Astrocyte (in vitro differentiated cells and primary cell): ENCODE measurements around the gene IGFBPL1. TPM values are rescaled to one million over a fixed set of nuclear protein-coding genes. Genes with fewer than 3 reads are reported as not detected.
A peak's percentile ranks its signal among the peaks of the same experiment; 100 is the strongest.

Source experiments
- DNase-seq: peaks from one replicate; pipeline ENCODE4 v3.0.0-alpha.2; 2010; ENCODE audit warnings: low read depth
- FAIRE-seq: peaks from 2 replicates; lab custom pipeline; 2011; peaks lifted over from hg19 to GRCh38; lab: Jason Lieb, UNC
- H2AFZ ChIP-seq: 2 replicates; pipeline ENCODE4 v1.6.0; 2012; ENCODE audit warnings: low read depth, low read length, inconsistent platforms
- H3K27ac ChIP-seq: 2 replicates; pipeline ENCODE4 v1.5.1; 2011; ENCODE audit warnings: low read depth, low read length, inconsistent platforms
- H3K27me3 ChIP-seq: 2 replicates; pipeline ENCODE4 v1.6.0; 2011; ENCODE audit warnings: low read length, inconsistent platforms; ENCODE audit not compliant: insufficient read depth
- H3K36me3 ChIP-seq: 2 replicates; pipeline ENCODE4 v1.5.1; 2011; ENCODE audit warnings: low read length, inconsistent platforms; ENCODE audit not compliant: insufficient read depth
- H3K4me1 ChIP-seq: 2 replicates; pipeline ENCODE4 v1.5.1; 2011; ENCODE audit warnings: low read length, inconsistent platforms; ENCODE audit not compliant: insufficient read depth
- H3K4me2 ChIP-seq: 2 replicates; pipeline ENCODE4 v1.6.0; 2012; ENCODE audit warnings: low read length, inconsistent platforms
- H3K4me3 ChIP-seq: 2 replicates; pipeline ENCODE4 v1.5.1; 2011; ENCODE audit warnings: low read depth, mild to moderate bottlenecking, low read length, inconsistent platforms; ENCODE audit not compliant: insufficient read depth
- H3K79me2 ChIP-seq: 2 replicates; pipeline ENCODE4 v1.6.0; 2012; ENCODE audit warnings: mild to moderate bottlenecking, low read length, inconsistent platforms; ENCODE audit not compliant: insufficient read depth
- H3K9ac ChIP-seq: 2 replicates; pipeline ENCODE4 v1.6.0; 2012; ENCODE audit warnings: mild to moderate bottlenecking, low read length, inconsistent platforms
- H3K9me3 ChIP-seq: 2 replicates; pipeline ENCODE4 v1.5.1; 2012; ENCODE audit warnings: low read depth, mild to moderate bottlenecking, low read length, inconsistent platforms; ENCODE audit not compliant: insufficient read depth
- H4K20me1 ChIP-seq: 2 replicates; pipeline ENCODE4 v1.6.0; 2012; ENCODE audit warnings: low read length, inconsistent platforms; ENCODE audit not compliant: insufficient read depth
- H3K27ac Mint-ChIP-seq: one replicate; pipeline ENCODE4 v1.8.0; 2021; ENCODE audit warnings: mild to moderate bottlenecking, mixed read lengths; ENCODE audit not compliant: unreplicated experiment
- H3K27me3 Mint-ChIP-seq: one replicate; pipeline ENCODE4 v1.8.0; 2021; ENCODE audit warnings: low read depth, mixed read lengths; ENCODE audit not compliant: unreplicated experiment
- H3K36me3 Mint-ChIP-seq: one replicate; pipeline ENCODE4 v1.8.0; 2021; ENCODE audit warnings: low read depth, mixed read lengths; ENCODE audit not compliant: unreplicated experiment
- H3K4me1 Mint-ChIP-seq: one replicate; pipeline ENCODE4 v1.8.0; 2021; ENCODE audit warnings: low read depth, mixed read lengths; ENCODE audit not compliant: unreplicated experiment
- H3K4me3 Mint-ChIP-seq: one replicate; pipeline ENCODE4 v1.8.0; 2021; ENCODE audit warnings: mild to moderate bottlenecking, moderate library complexity, mixed read lengths; ENCODE audit not compliant: unreplicated experiment
- H3K9me3 Mint-ChIP-seq: one replicate; pipeline ENCODE4 v1.8.0; 2021; ENCODE audit warnings: mild to moderate bottlenecking, mixed read lengths; ENCODE audit not compliant: unreplicated experiment
- EZH2 ChIP-seq: IDR thresholded peaks from 2 replicates; pipeline ENCODE4 v1.6.1; 2012; ENCODE audit warnings: mild to moderate bottlenecking, low read length, inconsistent platforms; ENCODE audit not compliant: insufficient read depth
- total RNA-seq: library from RNA; stranded (reverse); gene quantifications from 2 replicates; pipeline ENCODE4 v1.2.1, GENCODE V29; 2021
- TF ChIP-seq, protein P1 (sequence below): IDR thresholded peaks from 2 replicates; pipeline ENCODE4 v1.5.1; 2011; ENCODE audit warnings: low read depth, mild to moderate bottlenecking, inconsistent platforms, low read length, moderate library complexity; ENCODE audit not compliant: insufficient read depth

The IGFBPL1 gene
- total RNA-seq, 1 donor from 2014 or later, result 11.0 TPM

DNA sequence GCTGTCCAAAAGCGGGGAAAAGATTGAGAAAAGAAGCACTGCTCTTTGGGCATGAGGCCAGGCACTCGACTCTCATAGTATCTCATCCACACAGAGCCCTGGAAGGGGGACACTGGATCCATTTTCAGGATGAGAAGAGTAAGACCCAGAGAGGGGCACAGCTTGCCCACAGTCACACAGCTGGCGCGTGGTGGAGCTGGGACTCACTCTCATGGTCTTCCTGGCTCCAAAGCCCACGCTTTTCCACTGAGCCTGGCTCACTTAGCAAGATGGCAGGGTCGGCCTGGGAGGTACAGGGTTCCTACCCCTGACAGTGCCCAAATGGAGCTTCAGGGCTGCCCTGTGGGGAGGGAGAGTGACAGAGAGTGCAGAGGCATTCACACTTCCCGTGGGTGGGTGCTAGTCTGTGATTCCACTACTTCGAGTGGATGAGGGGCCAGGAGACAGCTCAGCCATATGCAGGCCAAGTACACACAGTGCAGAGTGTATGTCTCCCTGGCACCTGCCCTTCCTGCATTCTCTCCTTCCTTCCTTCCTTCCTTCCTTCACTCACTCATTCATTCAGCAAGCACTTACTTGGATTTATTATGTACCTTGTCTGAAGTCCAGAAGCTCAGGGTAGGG lies 18.3 kb upstream of the IGFBPL1 start:
- TF ChIP-seq EZH2, result no peak
- TF ChIP-seq, protein P1, sequence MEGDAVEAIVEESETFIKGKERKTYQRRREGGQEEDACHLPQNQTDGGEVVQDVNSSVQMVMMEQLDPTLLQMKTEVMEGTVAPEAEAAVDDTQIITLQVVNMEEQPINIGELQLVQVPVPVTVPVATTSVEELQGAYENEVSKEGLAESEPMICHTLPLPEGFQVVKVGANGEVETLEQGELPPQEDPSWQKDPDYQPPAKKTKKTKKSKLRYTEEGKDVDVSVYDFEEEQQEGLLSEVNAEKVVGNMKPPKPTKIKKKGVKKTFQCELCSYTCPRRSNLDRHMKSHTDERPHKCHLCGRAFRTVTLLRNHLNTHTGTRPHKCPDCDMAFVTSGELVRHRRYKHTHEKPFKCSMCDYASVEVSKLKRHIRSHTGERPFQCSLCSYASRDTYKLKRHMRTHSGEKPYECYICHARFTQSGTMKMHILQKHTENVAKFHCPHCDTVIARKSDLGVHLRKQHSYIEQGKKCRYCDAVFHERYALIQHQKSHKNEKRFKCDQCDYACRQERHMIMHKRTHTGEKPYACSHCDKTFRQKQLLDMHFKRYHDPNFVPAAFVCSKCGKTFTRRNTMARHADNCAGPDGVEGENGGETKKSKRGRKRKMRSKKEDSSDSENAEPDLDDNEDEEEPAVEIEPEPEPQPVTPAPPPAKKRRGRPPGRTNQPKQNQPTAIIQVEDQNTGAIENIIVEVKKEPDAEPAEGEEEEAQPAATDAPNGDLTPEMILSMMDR, result no peak
- H3K27ac ChIP-seq, result no peak overlapping the region
- no peak for DNase-seq
- no peak for FAIRE-seq
- no peaks in the 10 kb centered on the region for H3K79me2 ChIP-seq
- Mint-ChIP-seq H3K4me3 (no peak overlapping the region), H3K9me3 (no peaks in the 10 kb centered on the region), H3K27ac (no peak overlapping the region), H3K27me3 (peaks cover 7% of the 10 kb centered on the region), H3K4me1 (peaks cover 15% of the 10 kb centered on the region), H3K36me3 (no peaks in the 10 kb centered on the region)
- H2AFZ ChIP-seq, result no peak overlapping the region
- peaks cover 3% of the 10 kb centered on the region for H3K4me1 ChIP-seq
- no peaks in the 10 kb centered on the region for H4K20me1 ChIP-seq
- H3K9me3 ChIP-seq, result no peaks in the 10 kb centered on the region
- no peak overlapping the region for H3K9ac ChIP-seq
- no peak overlapping the region for H3K4me3 ChIP-seq
- no peaks in the 10 kb centered on the region for H3K36me3 ChIP-seq
- peaks cover 3% of the 10 kb centered on the region for H3K27me3 ChIP-seq
- no peak overlapping the region for H3K4me2 ChIP-seq

DNA sequence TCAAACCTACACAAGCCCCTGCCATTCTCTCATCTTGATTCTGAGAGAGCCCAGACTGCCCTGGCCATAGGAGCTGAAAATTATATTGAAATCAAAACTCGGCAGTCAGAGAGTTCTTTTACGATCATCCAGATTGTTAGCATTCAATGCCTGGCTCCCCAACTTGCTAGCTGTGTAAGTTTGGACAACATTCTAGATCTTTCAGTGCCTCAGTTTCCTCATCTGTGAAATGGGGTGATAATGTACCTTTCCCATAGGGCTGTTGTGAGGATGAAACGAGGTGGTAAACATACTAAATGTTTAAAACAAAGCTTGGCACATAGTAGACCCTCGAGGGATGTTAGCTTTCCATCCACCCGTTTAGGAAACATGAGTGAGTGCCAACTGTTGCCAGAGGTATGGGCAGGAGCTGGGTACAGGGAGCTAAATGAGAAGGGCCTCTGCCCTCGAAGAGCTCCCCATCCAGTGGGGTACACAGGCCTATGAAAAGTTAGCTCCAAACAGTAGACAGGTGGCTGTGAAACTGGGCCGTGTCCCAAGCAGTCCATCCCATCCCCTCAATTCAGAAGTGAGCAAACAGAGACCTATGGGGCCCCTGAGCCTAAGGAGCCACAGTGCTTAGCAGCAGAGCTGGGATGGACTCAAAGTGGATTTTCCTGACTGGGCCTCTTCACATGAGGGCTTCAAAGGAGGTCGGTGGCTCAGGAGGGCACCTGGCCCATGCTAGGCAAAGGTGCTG lies 17.3 kb upstream of the IGFBPL1 start:
- H3K4me2 ChIP-seq, result no peak overlapping the region
- no peak for FAIRE-seq
- DNase-seq, result no peak
- no peaks in the 10 kb centered on the region for H4K20me1 ChIP-seq
- no peaks in the 10 kb centered on the region for H3K27me3 ChIP-seq
- no peak overlapping the region for H2AFZ ChIP-seq
- no peak overlapping the region for H3K9ac ChIP-seq
- no peaks in the 10 kb centered on the region for H3K9me3 ChIP-seq
- Mint-ChIP-seq H3K27ac (peak overlapping the region; percentile 31), H3K36me3 (no peaks in the 10 kb centered on the region), H3K4me3 (no peak overlapping the region), H3K27me3 (peaks cover 4% of the 10 kb centered on the region), H3K9me3 (no peaks in the 10 kb centered on the region), H3K4me1 (peaks cover 24% of the 10 kb centered on the region)
- H3K4me3 ChIP-seq, result no peak overlapping the region
- H3K27ac ChIP-seq, result no peak overlapping the region
- no peaks in the 10 kb centered on the region for H3K36me3 ChIP-seq
- H3K79me2 ChIP-seq, result no peaks in the 10 kb centered on the region
- H3K4me1 ChIP-seq, result peaks cover 11% of the 10 kb centered on the region
- TF ChIP-seq EZH2, result no peak
- TF ChIP-seq, protein P1, result no peak

DNA sequence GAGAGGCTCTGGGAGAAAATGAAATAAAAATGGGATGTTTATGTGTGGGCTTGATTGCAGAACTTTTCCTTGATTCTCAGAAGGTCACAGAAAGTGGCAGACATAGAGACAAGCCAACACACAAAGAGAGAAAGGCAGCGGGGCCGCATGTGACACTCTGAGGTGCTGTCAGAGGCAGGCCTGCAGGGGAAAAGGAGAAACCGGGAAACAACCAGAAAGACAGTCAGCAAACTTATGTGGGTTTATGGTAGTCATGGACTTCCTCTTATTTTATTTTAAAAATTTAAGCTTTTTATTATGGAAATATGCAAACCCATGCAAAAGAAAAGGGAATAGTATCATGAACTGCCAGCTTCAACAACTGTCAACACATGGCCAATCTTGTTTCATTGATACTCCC lies 16.3 kb upstream of the IGFBPL1 start:
- Mint-ChIP-seq H3K27me3 (peaks cover 4% of the 10 kb centered on the region), H3K4me1 (peaks cover 27% of the 10 kb centered on the region), H3K4me3 (no peak overlapping the region), H3K27ac (no peak overlapping the region), H3K36me3 (no peaks in the 10 kb centered on the region), H3K9me3 (no peaks in the 10 kb centered on the region)
- Histone ChIP-seq H3K27ac (no peak overlapping the region), H3K4me1 (peaks cover 11% of the 10 kb centered on the region), H3K4me3 (no peak overlapping the region), H3K36me3 (no peaks in the 10 kb centered on the region), H2AFZ (no peak overlapping the region), H3K9ac (no peak overlapping the region), H3K27me3 (no peaks in the 10 kb centered on the region), H3K4me2 (no peak overlapping the region), H3K79me2 (no peaks in the 10 kb centered on the region), H3K9me3 (no peaks in the 10 kb centered on the region), H4K20me1 (no peaks in the 10 kb centered on the region)
- TF ChIP-seq, protein P1, result no peak
- TF ChIP-seq EZH2, result no peak
- DNase-seq (no peak), FAIRE-seq (no peak)
